Subcutaneous adipose tissue (tissue), 4 donors: ENCODE measurements around the gene ACSS2. TPM values are rescaled to one million over a fixed set of nuclear protein-coding genes. Genes with fewer than 3 reads are reported as not detected.

Source experiments
- CTCF ChIP-seq: fragments of 450-650 bp; IDR thresholded peaks from one replicate; pipeline ENCODE4 v1.5.1; 2016; ENCODE audit warnings: low read depth, mild to moderate bottlenecking, control low read depth, antibody characterized with exemption, moderate library complexity
- total RNA-seq, 4 donors: library from RNA; depleted of rRNA; stranded (reverse); fragments of >200 nt; gene quantifications; one replicate each; pipeline ENCODE4 v1.1.0, GENCODE V29; 2016

ACSS2 gene
- total RNA-seq, 4 donors from 2014 or later, result 97.4 to 252 (median 136) TPM

- no peak for TF ChIP-seq CTCF
Measured at GRCh38 chr20:34862724-34863123, 13.7 kb upstream of the ACSS2 start.

- TF ChIP-seq CTCF, result no peak
Measured at GRCh38 chr20:34863421-34863965, 12.9 kb upstream of the ACSS2 start.

GRCh38 chr20:34864216-34864615, 12.2 kb upstream of the ACSS2 start:
- TF ChIP-seq CTCF, result no peak

GRCh38 chr20:34871320-34871926, 5.0 kb upstream of the ACSS2 start:
- no peak for TF ChIP-seq CTCF

GRCh38 chr20:34871966-34872621, 4.3 kb upstream of the ACSS2 start:
- no peak for TF ChIP-seq CTCF

- TF ChIP-seq CTCF, result no peak
Measured at GRCh38 chr20:34872622-34873224, 3.7 kb upstream of the ACSS2 start, which contains the start of gene GGT7. TSS of gene GGT7 (minus strand) at chr20:34872856. CDS start at chr20:34872815, 41 bp downstream.

- TF ChIP-seq CTCF, result no peak
Measured at GRCh38 chr20:34873583-34874093, 2.8 kb upstream of the ACSS2 start.
